GM19452 (cell line): ENCODE results near the gene PPA1.
"Not testable (repeated sequence)": the region's sequence is repeated elsewhere in the genome, so short reads cannot be mapped to it uniquely, and the experiment has no call there.

Source experiments
- ATAC-seq: cut with Tn5 transposase; IDR thresholded peaks from one replicate; pipeline ENCODE4 v1.9.1; 2021; ENCODE audit not compliant: unreplicated experiment

PPA1 gene

GRCh38 chr10:70175516-70175915 lies 57.7 kb downstream of the PPA1 start:
- ATAC-seq = no peak

- no peak for ATAC-seq
Observed at GRCh38 chr10:70174058-70174741, 59.0 kb downstream of the PPA1 start.

GRCh38 chr10:70169649-70170364 lies 63.4 kb downstream of the PPA1 start:
- ATAC-seq = peak; percentile 5

GRCh38 chr10:70169011-70169410 lies 64.2 kb downstream of the PPA1 start:
- no peak for ATAC-seq

- ATAC-seq = no peak
Observed at GRCh38 chr10:70167246-70167645, 66.0 kb downstream of the PPA1 start.

GRCh38 chr10:70166394-70166793 lies 66.8 kb downstream of the PPA1 start:
- ATAC-seq = no peak

GRCh38 chr10:70164163-70164562 lies 69.1 kb downstream of the PPA1 start:
- ATAC-seq = no peak

- ATAC-seq = no peak
Observed at GRCh38 chr10:70163448-70163847, 69.8 kb downstream of the PPA1 start.

- peak; percentile 76 for ATAC-seq
Observed at GRCh38 chr10:70162892-70163201, 70.4 kb downstream of the PPA1 start.

- ATAC-seq = no peak
Observed at GRCh38 chr10:70162151-70162891, 70.9 kb downstream of the PPA1 start.

GRCh38 chr10:70160798-70161197 lies 72.4 kb downstream of the PPA1 start:
- ATAC-seq = no peak

- not testable (repeated sequence) for ATAC-seq
Observed at GRCh38 chr10:70159366-70159765, 73.9 kb downstream of the PPA1 start.

- ATAC-seq = no peak
Observed at GRCh38 chr10:70158113-70158512, 75.1 kb downstream of the PPA1 start.

- no peak for ATAC-seq
Observed at GRCh38 chr10:70155255-70155838, 77.9 kb downstream of the PPA1 start.
